A549 treated with Mapracorat at 1 μM for 4 hours (cell line): ENCODE data around the gene AGAP6. TPM values are rescaled to one million over a fixed set of nuclear protein-coding genes. Genes with fewer than 3 reads are reported as not detected.

Experiments
- total RNA-seq: library from RNA; stranded (reverse); fragments of 200-300 nt; extraction: Qiagen RNA extraction; gene quantifications from 5 replicates; pipeline ENCODE4 v1.2.3, GENCODE V29; 2022

The AGAP6 gene
- total RNA-seq: 7.3 to 10.0 TPM (median 8.6 TPM) in 5 replicates

GRCh38 chr10:49988376-49988775, at the start of gene AGAP6:
TSS of gene AGAP6 (plus strand) at chr10:49988406. CDS start at chr10:49988716, 310 bp downstream.

GRCh38 chr10:49941447-49942338, 46.5 kb upstream of the AGAP6 start, which contains the start of the genes PARG and TIMM23B:
TSS of gene PARG (minus strand) at chr10:49942027. CDS start at chr10:49941725, 302 bp downstream.
TSS of gene TIMM23B (plus strand) at chr10:49942053. CDS start at chr10:49942195, 142 bp downstream.

Other genes with a start within 250 kb of the AGAP6 start
- gene OGDHL, start 226.1 kb upstream of the AGAP6 start, total RNA-seq: 0.16 to 0.46 TPM (median 0.25 TPM) in 5 replicates
- gene PARG, start 46.4 kb upstream of the AGAP6 start, total RNA-seq: 16.0 to 20.2 TPM (median 19.2 TPM) in 5 replicates
- 15.3 to 22.7 TPM (median 18.9 TPM) in 5 replicates for gene TIMM23B, start 46.4 kb upstream of the AGAP6 start, total RNA-seq
- gene WASHC2A, start 79.5 kb downstream of the AGAP6 start, total RNA-seq: 11.1 to 14.0 TPM (median 12.8 TPM) in 5 replicates